Motor neuron (in vitro differentiated cells): ENCODE results near the gene CCDC38. TPM values are rescaled to one million over a fixed set of nuclear protein-coding genes. Genes with fewer than 3 reads are reported as not detected.
A peak's percentile ranks its signal among the peaks of the same experiment; 100 is the strongest.

ENCODE experiments used
- ATAC-seq, 8 experiments: fragments of 200-7000 bp; cut with Tn5 transposase; replicated peaks in 6 of 8; 2 replicates each; pipeline ENCODE4 v1.8.0; 2021; ENCODE audit warnings: mild to moderate bottlenecking in 8 of 8, moderate library complexity in 8 of 8
- H3K27ac ChIP-seq, 2 donors: fragments of 250-450 bp; sonication (Bioruptor Pico); 2 replicates each; pipeline ENCODE4 v1.9.0; 2021; ENCODE audit warnings: antibody characterized with exemption in 2 of 2, mild to moderate bottlenecking in 2 of 2, moderate library complexity in 1 of 2
- H3K4me1 ChIP-seq, 2 donors: fragments of 250-450 bp; sonication (Bioruptor Pico); replicated peaks in 1 of 2; 2 replicates each; pipeline ENCODE4 v1.6.1; 2021; ENCODE audit warnings: antibody characterized with exemption in 2 of 2, mild to moderate bottlenecking in 2 of 2, moderate library complexity in 1 of 2
- H3K4me3 ChIP-seq, 5 donors: fragments of 250-450 bp; sonication (Bioruptor Pico); 2 replicates each; pipeline ENCODE4 v1.9.0; 2021; ENCODE audit warnings: antibody characterized with exemption in 5 of 5, mild to moderate bottlenecking in 5 of 5, moderate library complexity in 4 of 5
- WGBS, 10 experiments: fragments of 450-650 bp; shearing (Covaris generic); methylation state at CpG; one replicate each; pipeline ENCODE4 v1.0.0; 2022; 5-methylcytosine and 5-hydroxymethylcytosine counted together
- in situ Hi-C, 9 experiments: fragments of 400-800 bp; cut with MboI; loops; one replicate each; pipeline ENCODE4 v1.15.0; 2021; ENCODE audit warnings: low sequenced_read_pairs in 9 of 9, low pct_unique_long_range_greater_than_20kb in 2 of 9; ENCODE audit not compliant: unreplicated experiment in 9 of 9
- total RNA-seq, 8 experiments: library from RNA; unstranded; fragments of 300-600 nt; gene quantifications; 2 replicates each; pipeline versions ENCODE4 v1.2.3 to v1.2.4, GENCODE V29; 2022

CCDC38 gene
- total RNA-seq, 8 experiments from 2014 or later: 0.37 to 2.2 (median 1.0) TPM

DNA sequence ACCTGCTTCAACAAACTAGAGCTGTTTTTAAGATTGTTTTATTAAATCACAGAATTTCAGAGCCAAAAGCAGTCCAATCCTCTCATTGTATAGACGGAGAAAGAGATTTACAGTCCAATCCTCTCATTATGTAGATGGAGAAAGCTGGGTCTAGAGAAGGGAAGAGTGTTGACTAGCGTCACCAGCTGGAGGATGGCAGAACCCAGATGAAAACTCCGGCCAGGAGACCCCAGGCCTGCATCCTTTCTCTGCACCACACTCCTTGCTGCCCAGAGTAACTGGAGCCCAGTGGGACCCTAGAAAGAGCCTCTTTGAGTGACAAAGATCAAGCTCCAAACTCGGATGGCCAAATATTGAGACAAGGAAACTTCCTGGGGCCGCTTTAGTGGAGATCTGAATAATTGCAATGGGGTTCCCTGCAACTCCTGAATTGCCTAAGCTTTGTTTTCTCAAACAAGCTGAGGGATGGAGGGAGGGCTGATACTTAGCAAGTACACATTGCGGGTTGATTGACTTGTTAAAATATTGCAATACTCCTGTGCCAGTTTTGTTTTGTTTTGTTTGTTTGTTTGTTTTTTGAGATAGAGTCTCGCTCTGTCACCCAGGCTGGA, 13.2 kb upstream of the CCDC38 start:
- 33 to 90% (median 80%) methylated on average over 1 to 5 of the region's 7 CpGs; no CpG with 5 or more reads in 1 of the 10 experiments for WGBS, 10 experiments
- H3K27ac ChIP-seq: no peak overlapping the region
- no peak overlapping the region for H3K4me3 ChIP-seq
- H3K4me1 ChIP-seq: no peaks in the 10 kb centered on the region
- no peak for ATAC-seq
- in situ Hi-C loops: no loop called here

DNA sequence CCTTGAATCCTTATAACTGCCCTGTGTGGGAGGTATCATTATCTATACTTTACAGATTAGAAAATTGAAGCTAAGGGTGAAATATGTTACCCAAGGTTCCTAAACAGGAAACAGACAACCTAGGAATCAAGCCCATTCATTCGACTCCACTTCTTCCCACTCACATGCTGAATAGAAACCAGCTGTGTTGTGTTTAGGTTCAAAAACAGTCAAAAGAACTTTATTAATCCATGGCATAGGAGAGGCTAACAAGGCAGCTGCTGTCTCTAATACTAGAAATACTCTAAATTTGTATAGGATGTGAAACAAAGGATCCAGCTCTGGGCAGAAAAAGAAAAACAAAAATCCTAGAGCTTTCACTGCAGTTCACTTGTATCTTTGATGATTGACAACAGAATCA, 10.6 kb upstream of the CCDC38 start:
- Histone ChIP-seq H3K4me3 (no peak overlapping the region), H3K27ac (no peak overlapping the region), H3K4me1 (no peaks in the 10 kb centered on the region)
- ATAC-seq: no peak
- in situ Hi-C loops: no loop called here
- 0 to 83% (median 50%) methylated on average over 1 of the region's 1 CpG; no CpG with 5 or more reads in 4 of the 10 experiments for WGBS, 10 experiments

DNA sequence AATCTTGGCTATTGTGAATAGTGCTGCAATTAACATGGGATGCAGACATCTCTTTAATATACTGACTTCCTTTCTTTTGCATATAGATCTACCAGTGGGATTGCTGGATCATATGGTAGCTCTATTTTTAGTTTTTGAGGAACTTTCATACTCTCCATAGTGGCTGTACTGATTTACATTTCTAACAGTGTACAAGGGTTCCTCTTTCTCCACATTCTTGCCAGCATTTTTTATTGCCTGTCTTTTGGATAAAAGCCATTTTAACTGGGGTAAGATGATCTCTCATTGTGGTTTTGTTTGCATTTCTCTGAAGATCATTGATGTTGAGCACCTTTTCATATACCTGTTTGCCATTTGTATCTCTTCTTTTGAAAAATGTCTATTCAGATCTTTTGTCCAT, 9.1 kb upstream of the CCDC38 start:
- no peaks in the 10 kb centered on the region for H3K4me1 ChIP-seq
- no peak overlapping the region for H3K27ac ChIP-seq
- in situ Hi-C loops: no loop called here
- no peak overlapping the region for H3K4me3 ChIP-seq
- ATAC-seq: peak in 1 of 8 experiments; percentile 41

DNA sequence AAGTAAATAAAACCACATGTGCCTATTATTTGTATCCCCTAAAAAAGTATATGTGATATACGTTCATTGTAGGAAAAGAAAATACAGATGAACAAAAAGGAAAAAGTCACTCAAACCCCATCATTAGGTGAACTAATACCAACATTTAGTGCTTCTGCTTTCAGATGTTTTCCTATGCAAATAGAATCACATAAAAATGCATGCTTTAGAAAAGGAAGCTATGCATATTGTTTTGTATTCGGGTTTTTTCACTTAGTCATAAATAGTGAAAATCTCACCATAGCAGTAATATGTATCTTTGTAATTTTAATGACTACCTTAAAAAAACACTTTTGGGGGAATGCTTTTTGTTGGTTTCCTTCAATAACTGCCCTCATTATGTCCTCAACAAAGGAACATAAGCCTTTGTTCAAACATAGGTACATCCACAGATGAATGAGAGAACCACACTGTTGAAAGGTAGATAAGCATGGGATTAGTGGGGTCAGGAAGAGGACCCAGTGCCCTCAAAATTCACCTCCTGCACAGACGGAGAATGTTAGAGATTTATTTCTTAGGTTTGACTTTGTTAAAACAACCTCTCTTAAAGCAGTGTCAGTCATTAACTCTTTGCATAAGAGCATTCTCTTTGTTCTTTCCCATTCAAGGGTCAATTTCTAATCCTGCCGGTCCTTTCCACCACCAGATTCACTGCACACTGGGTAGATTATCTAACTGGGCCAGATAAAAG, 7.2 kb upstream of the CCDC38 start:
- Histone ChIP-seq H3K4me1 (no peaks in the 10 kb centered on the region), H3K27ac (no peak overlapping the region), H3K4me3 (no peak overlapping the region)
- 9 to 75% (median 48%) methylated on average over 2 to 4 of the region's 4 CpGs; no CpG with 5 or more reads in 1 of the 10 experiments for WGBS, 10 experiments
- ATAC-seq: peak in 3 of 8 experiments; percentile 73 to 85 (median 83)
- in situ Hi-C loops: no loop called here

DNA sequence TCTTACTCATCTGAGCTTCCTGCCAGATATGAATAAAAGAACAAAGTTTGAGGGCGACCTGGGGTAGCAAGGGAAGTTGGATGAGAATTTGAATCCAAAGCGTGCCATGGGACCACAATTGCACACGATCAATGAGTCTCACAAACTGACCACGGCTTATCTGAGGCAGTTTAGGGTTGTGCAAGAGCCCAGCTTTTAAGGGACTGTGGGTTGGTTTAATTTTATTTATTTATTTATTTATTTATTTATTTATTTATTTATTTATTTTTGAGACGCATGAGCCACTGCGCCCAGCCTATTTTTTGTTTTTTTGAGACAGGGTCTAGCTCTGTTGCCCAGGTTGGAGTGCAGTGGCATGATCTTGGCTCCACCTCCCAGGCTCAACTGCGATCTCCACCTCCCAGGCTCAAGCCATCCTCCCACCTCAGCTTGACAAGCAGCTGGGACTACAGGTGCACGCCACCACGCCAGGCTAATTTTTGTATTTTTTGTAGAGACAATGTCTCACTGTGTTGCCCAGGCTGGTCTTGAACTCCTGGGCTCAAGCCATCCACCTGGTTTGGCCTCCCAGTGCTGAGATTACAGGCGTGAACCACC, 1.8 kb upstream of the CCDC38 start:
- in situ Hi-C loops: no loop called here
- peaks cover 0 to 4% of the 10 kb centered on the region in 2 donors for H3K4me1 ChIP-seq
- H3K4me3 ChIP-seq: no peak overlapping the region
- ATAC-seq: no peak
- 87 to 100% (median 94%) methylated on average over 3 to 8 of the region's 10 CpGs for WGBS, 10 experiments
- H3K27ac ChIP-seq: no peak overlapping the region

DNA sequence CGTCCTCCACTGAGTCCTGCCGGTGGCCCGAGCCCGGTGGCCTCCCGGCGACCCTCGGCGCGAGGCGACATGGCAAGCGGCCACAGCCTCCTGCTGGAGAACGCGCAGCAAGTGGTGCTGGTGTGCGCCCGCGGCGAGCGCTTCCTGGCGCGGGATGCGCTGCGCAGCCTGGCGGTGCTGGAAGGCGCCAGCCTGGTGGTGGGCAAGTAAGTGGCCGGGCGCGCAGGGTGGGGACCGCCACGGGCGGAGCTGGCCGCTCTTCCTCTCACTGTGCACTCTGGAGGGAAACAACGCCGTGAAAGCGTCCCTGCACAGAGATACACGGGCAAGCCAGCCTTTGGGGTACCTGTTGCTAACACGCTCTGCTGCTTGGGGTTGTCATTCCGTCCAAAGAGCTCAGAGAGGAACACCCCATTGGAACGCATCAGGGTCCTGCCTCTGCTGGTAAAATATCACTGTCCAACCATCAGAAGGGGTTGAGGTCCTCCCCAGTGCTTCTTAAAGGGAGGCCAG, 972 bp upstream of the CCDC38 start, which contains the start of gene AMDHD1:
Gene AMDHD1, plus strand, starts transcription at position 2 of the 513 bp plus-strand sequence. Its CDS starts 68 bp downstream, at position 70.
- ATAC-seq: peak; percentile 44 to 82 (median 75)
- H3K4me1 ChIP-seq: peaks cover 0 to 4% of the 10 kb centered on the region in 2 donors
- in situ Hi-C loops: no loop called here
- peak within 1 kb of the TSS; percentile 51 to 94 (median 71) for H3K4me3 ChIP-seq
- peak within 1 kb of the TSS; percentile 3 to 65 for H3K27ac ChIP-seq
- 0 to 40% (median 0%) methylated on average over 1 to 6 of the region's 38 CpGs; no CpG with 5 or more reads in 3 of the 10 experiments for WGBS, 10 experiments

DNA sequence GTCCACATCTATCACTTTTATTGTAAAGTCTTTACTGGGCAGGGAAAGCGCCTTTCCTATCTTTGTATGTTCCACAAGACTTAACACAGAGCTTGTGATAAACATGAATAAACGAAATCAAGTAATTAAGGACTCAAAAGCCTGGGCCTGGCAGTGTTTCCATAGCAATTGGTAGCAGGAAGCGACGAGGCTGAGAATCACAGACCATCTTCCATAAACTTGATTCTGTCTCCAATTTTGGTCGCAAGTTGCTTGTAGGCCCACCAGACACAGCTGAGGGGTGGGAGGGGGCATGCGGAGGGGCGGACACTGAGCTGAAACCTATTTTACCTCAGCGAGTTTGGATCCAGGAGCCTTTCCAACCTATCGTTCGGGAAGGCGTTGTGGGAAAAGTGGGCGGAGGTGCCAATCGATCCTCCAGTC, 302 bp downstream of the CCDC38 start:
- Histone ChIP-seq H3K27ac (peak overlapping the region in 1 of 2 donors; percentile 65), H3K4me3 (peak overlapping the region; percentile 51 to 94 (median 71)), H3K4me1 (peaks cover 0 to 4% of the 10 kb centered on the region in 2 donors)
- ATAC-seq: no peak
- in situ Hi-C loops: no loop called here
- 0 to 54% (median 39%) methylated on average over 2 to 5 of the region's 13 CpGs; no CpG with 5 or more reads in 1 of the 10 experiments for WGBS, 10 experiments

DNA sequence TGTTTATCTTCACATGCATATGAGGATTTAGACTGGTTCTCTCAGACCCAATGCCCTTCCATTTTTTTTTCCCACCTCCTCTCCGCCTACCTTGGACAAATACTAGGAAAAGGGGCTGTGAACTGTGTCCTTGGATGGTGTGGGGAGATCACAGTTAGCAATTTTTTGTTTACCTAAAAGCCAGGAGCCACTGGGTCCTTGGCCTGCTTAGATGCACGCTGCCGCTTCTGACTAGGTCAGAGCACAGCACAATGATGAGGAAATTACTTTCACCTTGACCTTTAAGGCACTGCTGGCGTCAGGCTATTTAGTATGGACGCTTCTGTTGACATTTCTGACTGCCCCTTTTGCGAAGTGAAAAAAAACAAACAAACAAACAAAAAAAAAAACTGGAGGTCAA, 1.9 kb downstream of the CCDC38 start:
- ATAC-seq: no peak
- H3K27ac ChIP-seq: no peak overlapping the region
- H3K4me1 ChIP-seq: peaks cover 0 to 4% of the 10 kb centered on the region in 2 donors
- WGBS, 10 experiments: 60 to 100% (median 82%) methylated on average over 2 to 6 of the region's 6 CpGs; no CpG with 5 or more reads in 1 of the 10 experiments
- H3K4me3 ChIP-seq: no peak overlapping the region
- in situ Hi-C loops: no loop called here

DNA sequence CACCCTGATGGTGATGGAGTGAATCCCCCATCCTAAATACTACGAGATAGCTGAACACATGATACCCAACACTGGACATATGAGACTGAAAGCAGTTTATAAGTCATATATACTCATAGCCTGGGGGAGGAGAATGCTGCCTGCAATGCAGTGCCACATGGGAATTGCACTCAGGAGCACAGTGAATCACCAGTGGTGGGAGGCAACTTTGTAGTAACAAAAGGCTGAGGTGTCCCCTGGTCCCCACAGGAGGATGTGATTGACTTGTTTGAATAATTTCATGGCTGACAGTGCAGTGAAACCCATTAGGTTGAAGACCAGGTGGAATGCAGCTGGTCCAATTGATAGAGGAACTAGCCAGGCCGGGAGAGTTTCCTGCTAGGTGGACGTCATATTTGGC, 20.2 kb downstream of the CCDC38 start:
- Histone ChIP-seq H3K4me1 (no peaks in the 10 kb centered on the region), H3K27ac (no peak overlapping the region), H3K4me3 (no peak overlapping the region)
- in situ Hi-C loops: no loop called here
- ATAC-seq: no peak
- WGBS, 10 experiments: 0 to 70% (median 43%) methylated on average over 1 to 3 of the region's 3 CpGs; no CpG with 5 or more reads in 3 of the 10 experiments

DNA sequence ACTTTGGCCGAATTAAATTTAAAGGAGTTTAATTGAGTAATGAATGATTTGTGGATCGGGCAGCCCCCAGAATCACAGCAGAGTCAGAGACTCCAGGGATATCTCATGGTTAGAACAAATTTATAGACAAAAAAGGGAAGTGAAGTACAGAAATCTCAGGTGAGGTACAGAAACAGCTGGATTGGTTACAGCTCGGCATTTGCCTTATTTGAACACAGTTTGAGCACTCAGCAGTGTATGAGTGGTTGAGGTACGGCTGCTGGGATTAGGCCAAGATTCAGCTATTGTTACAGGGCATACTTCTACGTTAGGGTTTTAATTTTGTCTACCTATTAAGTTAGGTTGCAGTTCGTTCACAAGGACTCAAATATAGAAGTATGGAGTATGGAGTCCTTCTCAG, 23.3 kb downstream of the CCDC38 start:
- no peak for ATAC-seq
- in situ Hi-C loops: no loop called here
- Histone ChIP-seq H3K4me3 (no peak overlapping the region), H3K27ac (no peak overlapping the region), H3K4me1 (no peaks in the 10 kb centered on the region)
- WGBS, 10 experiments: 35 to 96% (median 64%) methylated on average over 1 to 6 of the region's 6 CpGs; no CpG with 5 or more reads in 1 of the 10 experiments

DNA sequence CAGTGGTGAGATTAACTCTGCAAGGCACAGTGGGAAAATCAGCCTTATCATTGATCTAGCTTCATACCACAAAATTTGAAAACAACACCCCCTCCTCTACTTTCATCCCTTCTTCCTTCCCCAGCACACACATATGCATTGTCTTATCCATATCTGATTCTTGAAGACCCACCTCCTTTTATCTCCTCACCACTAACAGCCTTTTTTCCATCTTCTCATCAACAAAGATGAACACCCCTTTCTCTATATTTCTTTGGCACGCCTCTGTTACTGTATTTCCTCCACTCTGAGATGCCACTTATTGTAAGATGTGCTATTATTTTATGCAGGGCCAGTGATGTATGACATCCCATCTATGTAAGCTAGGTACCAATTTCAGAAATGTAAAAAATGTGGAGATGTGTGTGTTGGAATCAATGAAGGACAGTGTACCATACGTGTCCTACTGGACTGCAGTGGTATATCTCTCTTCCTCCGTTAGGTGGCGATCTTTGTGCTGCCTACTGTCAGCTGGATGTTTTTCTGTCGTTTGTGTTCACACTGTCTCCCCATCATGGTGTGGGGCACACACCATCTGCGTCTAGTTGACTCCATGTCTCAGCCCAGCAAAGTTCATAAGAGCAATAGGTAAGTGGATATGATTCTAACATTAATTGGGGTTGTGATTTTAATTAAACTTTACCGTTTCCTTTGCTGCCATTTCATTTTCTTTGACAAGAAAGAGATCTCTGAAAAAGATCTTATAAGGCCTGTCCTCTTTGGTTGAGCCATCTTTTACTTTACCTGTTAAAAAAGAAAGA, 24.0 kb downstream of the CCDC38 start:
- in situ Hi-C loops: no loop called here
- Histone ChIP-seq H3K27ac (no peak overlapping the region), H3K4me3 (no peak overlapping the region), H3K4me1 (no peaks in the 10 kb centered on the region)
- ATAC-seq: peak; percentile 58 to 98 (median 82)
- WGBS, 10 experiments: 0 to 75% (median 19%) methylated on average over 1 to 7 of the region's 7 CpGs

DNA sequence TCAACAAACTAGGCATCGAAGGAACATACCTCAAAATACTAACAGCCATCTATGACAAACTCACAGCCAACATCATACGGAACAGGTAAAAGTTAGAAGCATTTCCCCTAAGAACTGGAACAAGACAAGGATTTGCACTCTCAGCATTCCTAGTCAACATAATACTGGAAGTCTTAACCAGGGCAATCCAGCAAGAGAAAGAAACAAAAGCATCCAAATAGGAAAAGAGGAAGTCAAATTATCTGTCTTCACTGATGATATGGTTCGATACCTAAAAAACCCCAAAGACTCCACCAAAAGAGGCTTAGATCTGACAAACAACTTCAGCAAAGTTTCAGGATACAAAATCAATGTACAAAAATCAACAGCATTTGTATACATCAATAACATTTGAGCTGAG, 32.5 kb downstream of the CCDC38 start:
- WGBS, 10 experiments: 56 to 97% (median 80%) methylated on average over 1 to 3 of the region's 3 CpGs; no CpG with 5 or more reads in 2 of the 10 experiments
- no peak overlapping the region for H3K27ac ChIP-seq
- ATAC-seq: no peak
- H3K4me1 ChIP-seq: no peaks in the 10 kb centered on the region
- no peak overlapping the region for H3K4me3 ChIP-seq
- in situ Hi-C loops: no loop called here
